Adipose tissue (tissue), 3 donors: ENCODE results near the gene CRY2. TPM values are rescaled to one million over a fixed set of nuclear protein-coding genes. Genes with fewer than 3 reads are reported as not detected.

Experiments
- H3K27ac ChIP-seq: one replicate; pipeline ENCODE4 v1.5.1; 2013; ENCODE audit warnings: low read depth, low read length
- WGBS, 3 donors: extraction: QIAGEN DNeasy Blood & Tissue Kit; methylation state at CpG; one replicate each; pipeline ENCODE4 v1.1.7; 2013; 5-methylcytosine and 5-hydroxymethylcytosine counted together
- polyA plus RNA-seq, 3 donors: library from polyadenylated mRNA; stranded (reverse); fragments of 200-250 nt; gene quantifications; one replicate each; pipeline ENCODE4 v1.2.3, GENCODE V29; 2013
- donor health status: healthy with polysubstance abuse.
- donor health status: Bipolar disorder and iron deficiency.
- donor health status: healthy.

CRY2 gene
- polyA plus RNA-seq, 3 donors: 14.8 to 60.8 (median 16.2) TPM

GRCh38 chr11:45921561-45922424, 74.5 kb downstream of the CRY2 start:
- H3K27ac ChIP-seq: no peak overlapping the region
- 11 to 43% (median 36%) methylated on average over 43 to 54 of the region's 54 CpGs for WGBS, 3 donors

- no peak within 1 kb of the TSS for H3K27ac ChIP-seq
- 0 to 1% (median 1%) methylated on average over 31 to 72 of the region's 73 CpGs for WGBS, 3 donors
These were observed 75.3 kb downstream of the CRY2 start, which contains the start of gene LARGE2 for GRCh38 chr11:45922425-45923082. LARGE2 (plus strand) TSS chr11:45922656; CDS start chr11:45922883, 227 bp downstream.

GRCh38 chr11:45924036-45924915, 77.0 kb downstream of the CRY2 start:
- WGBS, 3 donors: 75 to 85% (median 84%) methylated on average over 22 of the region's 22 CpGs
- no peak overlapping the region for H3K27ac ChIP-seq

- H3K27ac ChIP-seq: no peak overlapping the region
- 90 to 94% (median 92%) methylated on average over 6 of the region's 6 CpGs for WGBS, 3 donors
These were observed 77.7 kb downstream of the CRY2 start for GRCh38 chr11:45924927-45925326.

- H3K27ac ChIP-seq: no peak overlapping the region
- 82 to 88% (median 88%) methylated on average over 3 of the region's 3 CpGs for WGBS, 3 donors
These were observed 78.3 kb downstream of the CRY2 start for GRCh38 chr11:45925550-45925949.

- WGBS, 3 donors: 69 to 84% (median 69%) methylated on average over 12 of the region's 12 CpGs
These were observed 78.7 kb downstream of the CRY2 start for GRCh38 chr11:45926001-45926401.

GRCh38 chr11:45926536-45927331, 79.5 kb downstream of the CRY2 start:
- WGBS, 3 donors: 85 to 95% (median 88%) methylated on average over 12 of the region's 12 CpGs
- no peak overlapping the region for H3K27ac ChIP-seq

More at GRCh38 chr11:45926001-45926401, 78.7 kb downstream of the CRY2 start:
- H3K27ac ChIP-seq: no peak overlapping the region

GRCh38 chr11:45927332-45927683, 80.0 kb downstream of the CRY2 start:
- no peak overlapping the region for H3K27ac ChIP-seq
- WGBS, 3 donors: 55 to 77% (median 62%) methylated on average over 15 of the region's 15 CpGs

- 90 to 96% (median 95%) methylated on average over 27 of the region's 27 CpGs for WGBS, 3 donors
- H3K27ac ChIP-seq: no peak overlapping the region
These were observed 80.6 kb downstream of the CRY2 start for GRCh38 chr11:45927684-45928413.

GRCh38 chr11:45928535-45929215, 81.4 kb downstream of the CRY2 start:
- 74 to 81% (median 78%) methylated on average over 13 of the region's 13 CpGs for WGBS, 3 donors
- H3K27ac ChIP-seq: no peak overlapping the region

GRCh38 chr11:45929486-45930030, 82.3 kb downstream of the CRY2 start:
- WGBS, 3 donors: 70 to 78% (median 73%) methylated on average over 10 of the region's 10 CpGs
- no peak overlapping the region for H3K27ac ChIP-seq

GRCh38 chr11:45930031-45930794, 82.9 kb downstream of the CRY2 start:
- 45 to 69% (median 66%) methylated on average over 14 of the region's 14 CpGs for WGBS, 3 donors
- no peak overlapping the region for H3K27ac ChIP-seq

- no peak overlapping the region for H3K27ac ChIP-seq
- 83 to 89% (median 89%) methylated on average over 8 of the region's 8 CpGs for WGBS, 3 donors
These were observed 83.8 kb downstream of the CRY2 start for GRCh38 chr11:45930951-45931570.

GRCh38 chr11:45931739-45932138, 84.5 kb downstream of the CRY2 start:
- H3K27ac ChIP-seq: no peak overlapping the region
- 59 to 83% (median 79%) methylated on average over 10 of the region's 10 CpGs for WGBS, 3 donors

- H3K27ac ChIP-seq: no peak overlapping the region
- WGBS, 3 donors: 84 to 88% (median 88%) methylated on average over 8 of the region's 8 CpGs
These were observed 84.9 kb downstream of the CRY2 start for GRCh38 chr11:45932217-45932616.
